ENCODE results near the gene ZNF316.

Gene ZNF316

GRCh38 chr7:6644728-6645127 is 7.6 kb downstream of the ZNF316 start:
- ChIA-PET POLR2A (interaction anchor here (1.1 kb wide), 1 partner anchor 80 kb away, joined by 3 read pairs; no protein-coding TSS in a partner anchor), CTCF (no interaction called here)
- DNase-seq (ENCODE audit: extremely low spot score) = no peak
- TF ChIP-seq, protein P1, sequence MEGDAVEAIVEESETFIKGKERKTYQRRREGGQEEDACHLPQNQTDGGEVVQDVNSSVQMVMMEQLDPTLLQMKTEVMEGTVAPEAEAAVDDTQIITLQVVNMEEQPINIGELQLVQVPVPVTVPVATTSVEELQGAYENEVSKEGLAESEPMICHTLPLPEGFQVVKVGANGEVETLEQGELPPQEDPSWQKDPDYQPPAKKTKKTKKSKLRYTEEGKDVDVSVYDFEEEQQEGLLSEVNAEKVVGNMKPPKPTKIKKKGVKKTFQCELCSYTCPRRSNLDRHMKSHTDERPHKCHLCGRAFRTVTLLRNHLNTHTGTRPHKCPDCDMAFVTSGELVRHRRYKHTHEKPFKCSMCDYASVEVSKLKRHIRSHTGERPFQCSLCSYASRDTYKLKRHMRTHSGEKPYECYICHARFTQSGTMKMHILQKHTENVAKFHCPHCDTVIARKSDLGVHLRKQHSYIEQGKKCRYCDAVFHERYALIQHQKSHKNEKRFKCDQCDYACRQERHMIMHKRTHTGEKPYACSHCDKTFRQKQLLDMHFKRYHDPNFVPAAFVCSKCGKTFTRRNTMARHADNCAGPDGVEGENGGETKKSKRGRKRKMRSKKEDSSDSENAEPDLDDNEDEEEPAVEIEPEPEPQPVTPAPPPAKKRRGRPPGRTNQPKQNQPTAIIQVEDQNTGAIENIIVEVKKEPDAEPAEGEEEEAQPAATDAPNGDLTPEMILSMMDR (IDR thresholded peaks at IDR 0.05; ENCODE audit: control extremely low read depth, extremely low read depth, low read depth, missing control alignments) = no peak

DNA sequence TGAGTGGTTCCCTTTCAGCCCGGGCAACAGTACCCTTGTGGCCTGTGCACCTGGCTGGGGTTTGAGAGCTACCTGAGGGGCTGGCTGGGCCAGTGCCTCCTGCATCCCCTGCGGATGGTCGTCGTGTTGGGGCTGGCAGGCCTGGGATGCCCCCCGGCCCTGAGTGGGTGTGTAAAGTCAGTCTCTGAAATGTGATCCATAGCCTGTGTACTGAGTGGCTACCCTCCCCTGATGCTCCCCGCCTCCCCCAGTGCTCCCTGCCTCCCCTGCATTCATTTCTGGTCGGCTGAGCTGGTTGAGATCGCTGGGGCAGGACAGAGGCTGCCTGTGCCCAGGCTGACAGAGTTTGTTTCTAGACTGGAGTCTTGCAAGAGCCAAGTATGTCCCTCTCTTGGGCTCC is 9.3 kb downstream of the ZNF316 start:
- DNase-seq (ENCODE audit: extremely low spot score) = no peak
- CTCF ChIA-PET = no interaction called here
- POLR2A ChIA-PET = no interaction called here
- TF ChIP-seq, protein P1 (IDR thresholded peaks at IDR 0.05; ENCODE audit: control extremely low read depth, extremely low read depth, low read depth, missing control alignments) = no peak

- DNase-seq (ENCODE audit: extremely low spot score) = no peak
- TF ChIP-seq, protein P1 (IDR thresholded peaks at IDR 0.05; ENCODE audit: control extremely low read depth, extremely low read depth, low read depth, missing control alignments) = no peak
- ChIA-PET POLR2A (no interaction called here), CTCF (no interaction called here)
These were observed 10.0 kb downstream of the ZNF316 start for GRCh38 chr7:6647080-6647479.

GRCh38 chr7:6647541-6647940 is 10.4 kb downstream of the ZNF316 start:
- no peak for DNase-seq (ENCODE audit: extremely low spot score)
- TF ChIP-seq, protein P1 (IDR thresholded peaks at IDR 0.05; ENCODE audit: control extremely low read depth, extremely low read depth, low read depth, missing control alignments) = no peak
- ChIA-PET CTCF (no interaction called here), POLR2A (no interaction called here)

DNA sequence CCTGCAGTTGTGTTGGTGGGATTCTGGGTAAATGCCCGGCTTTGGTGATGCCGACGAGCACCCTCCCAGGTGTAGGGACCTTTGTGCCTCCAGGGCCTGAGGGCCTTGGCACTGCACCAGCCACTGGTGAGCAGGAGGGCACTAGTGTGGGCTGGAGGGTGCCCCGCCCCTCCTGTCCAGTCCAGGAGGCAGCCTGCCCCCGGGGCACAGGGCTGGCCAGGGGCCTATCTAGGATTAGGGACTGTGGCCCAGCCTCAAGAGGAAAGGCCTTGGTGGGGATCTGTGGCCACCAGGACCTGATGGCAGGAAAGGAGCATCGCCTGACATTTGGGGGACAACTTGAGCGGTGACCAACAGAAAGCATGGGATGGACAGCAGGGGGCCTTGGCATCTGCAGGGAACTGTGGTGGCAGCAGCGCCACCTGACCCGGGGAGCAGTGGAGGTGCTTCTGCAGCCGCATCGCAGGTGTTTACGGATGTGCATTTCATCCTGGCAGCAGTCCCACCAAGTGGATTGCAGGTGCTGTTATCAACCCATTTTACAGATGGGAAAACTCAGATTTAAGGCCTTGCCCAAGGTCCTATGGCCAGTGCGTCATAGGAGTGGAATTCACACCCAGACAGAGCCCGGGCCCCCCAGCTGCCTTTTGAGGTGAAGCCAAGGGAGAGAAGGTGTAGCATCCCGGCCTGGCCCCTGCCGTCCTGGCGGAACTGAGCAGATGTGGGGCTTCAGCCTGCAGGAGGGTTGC is 11.1 kb downstream of the ZNF316 start:
- DNase-seq (ENCODE audit: extremely low spot score) = no peak
- ChIA-PET POLR2A (interaction anchor here (0.5 kb wide), 1 partner anchor 18 kb away, joined by 4 read pairs; no protein-coding TSS in a partner anchor), CTCF (no interaction called here)
- TF ChIP-seq, protein P1 (IDR thresholded peaks at IDR 0.05; ENCODE audit: control extremely low read depth, extremely low read depth, low read depth, missing control alignments) = no peak

GRCh38 chr7:6648815-6649104 is 11.6 kb downstream of the ZNF316 start:
- no peak for DNase-seq (ENCODE audit: extremely low spot score)
- TF ChIP-seq, protein P1 (IDR thresholded peaks at IDR 0.05; ENCODE audit: control extremely low read depth, extremely low read depth, low read depth, missing control alignments) = no peak
- CTCF ChIA-PET = no interaction called here
- POLR2A ChIA-PET = interaction anchor here (0.5 kb wide), 1 partner anchor 17 kb away, joined by 4 read pairs; no protein-coding TSS in a partner anchor
